ENCODE measurements around the gene DKK1. TPM values are rescaled to one million over a fixed set of nuclear protein-coding genes. Genes with fewer than 3 reads are reported as not detected.

DKK1 gene, protein sequence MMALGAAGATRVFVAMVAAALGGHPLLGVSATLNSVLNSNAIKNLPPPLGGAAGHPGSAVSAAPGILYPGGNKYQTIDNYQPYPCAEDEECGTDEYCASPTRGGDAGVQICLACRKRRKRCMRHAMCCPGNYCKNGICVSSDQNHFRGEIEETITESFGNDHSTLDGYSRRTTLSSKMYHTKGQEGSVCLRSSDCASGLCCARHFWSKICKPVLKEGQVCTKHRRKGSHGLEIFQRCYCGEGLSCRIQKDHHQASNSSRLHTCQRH
- total RNA-seq = not detected
- long read RNA-seq = 0 reads

DNA sequence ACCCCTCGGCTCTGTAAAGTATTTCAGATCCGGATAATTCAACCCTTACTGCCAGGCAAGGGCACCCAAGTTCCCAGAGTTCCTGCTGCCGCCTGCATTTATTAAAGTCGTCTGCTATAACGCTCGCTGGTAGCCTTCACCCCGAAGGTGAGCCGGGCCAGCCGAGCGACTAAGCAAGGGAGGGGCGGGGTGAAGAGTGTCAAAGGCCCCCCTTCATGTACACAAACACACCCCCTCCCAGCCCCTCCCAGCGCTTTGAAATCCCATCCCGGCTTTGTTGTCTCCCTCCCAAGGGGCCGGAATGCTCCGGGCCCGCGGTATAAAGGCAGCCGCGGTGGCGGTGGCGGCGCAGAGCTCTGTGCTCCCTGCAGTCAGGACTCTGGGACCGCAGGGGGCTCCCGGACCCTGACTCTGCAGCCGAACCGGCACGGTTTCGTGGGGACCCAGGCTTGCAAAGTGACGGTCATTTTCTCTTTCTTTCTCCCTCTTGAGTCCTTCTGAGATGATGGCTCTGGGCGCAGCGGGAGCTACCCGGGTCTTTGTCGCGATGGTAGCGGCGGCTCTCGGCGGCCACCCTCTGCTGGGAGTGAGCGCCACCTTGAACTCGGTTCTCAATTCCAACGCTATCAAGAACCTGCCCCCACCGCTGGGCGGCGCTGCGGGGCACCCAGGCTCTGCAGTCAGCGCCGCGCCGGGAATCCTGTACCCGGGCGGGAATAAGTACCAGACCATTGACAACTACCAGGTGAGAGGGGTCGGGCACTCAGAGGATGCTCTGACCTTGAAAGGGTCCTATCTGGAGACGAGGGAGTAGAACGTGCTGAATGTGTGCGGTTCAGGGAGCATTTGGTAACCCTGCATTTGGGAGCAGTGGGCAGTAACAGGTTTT lies at the start of gene DKK1:
DKK1 (plus strand) TSS at position 349 of the 889 bp plus-strand sequence; CDS start at position 503, 154 bp downstream.
- intact Hi-C loops (cut with DNase I) = loop anchor here (5.0 kb wide), 1 partner anchor 338 kb away; no protein-coding TSS in a partner anchor
- DNase-seq (ENCODE audit: missing footprints) = peak; percentile 69
- peak; percentile 78 for ATAC-seq

DNA sequence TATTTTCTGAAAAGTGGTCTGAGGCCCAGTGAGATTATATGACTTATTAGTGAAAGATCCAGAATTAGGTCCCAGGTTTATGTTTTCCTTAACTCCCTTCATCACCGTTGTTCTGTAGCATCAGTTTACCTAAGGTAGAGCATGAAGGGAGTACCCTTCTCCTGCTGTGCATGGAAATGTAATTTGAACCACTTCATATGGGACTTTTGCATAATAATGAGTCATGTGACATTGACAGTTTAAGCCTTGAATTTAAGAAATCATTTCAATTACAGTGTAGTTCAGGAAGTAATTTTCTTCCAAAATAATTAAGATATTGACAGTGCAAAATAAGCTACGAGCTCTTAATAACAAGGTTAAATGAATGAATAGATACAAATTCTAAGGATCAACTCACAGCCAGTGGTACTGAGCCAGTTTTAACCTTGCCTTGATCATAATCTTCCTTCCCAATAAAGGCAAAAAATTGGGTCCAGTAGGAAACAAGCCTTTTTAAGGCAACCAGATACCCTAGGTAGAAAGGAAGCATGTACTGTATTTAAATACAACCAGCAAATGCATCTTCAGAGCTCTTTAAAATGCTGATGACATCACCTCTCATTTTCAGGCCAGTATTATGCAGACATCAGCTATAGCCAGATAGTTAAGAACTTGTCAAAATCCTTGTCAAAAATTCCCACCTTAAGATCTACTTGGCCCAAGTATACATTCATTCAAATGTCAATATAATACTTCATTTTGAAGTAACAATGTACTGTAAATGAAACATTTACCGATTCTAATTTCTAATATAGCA lies 48.8 kb upstream of the DKK1 start:
- DNase-seq (ENCODE audit: missing footprints) (no peak), ATAC-seq (no peak)
- intact Hi-C loops (cut with DNase I) = no loop called here

DNA sequence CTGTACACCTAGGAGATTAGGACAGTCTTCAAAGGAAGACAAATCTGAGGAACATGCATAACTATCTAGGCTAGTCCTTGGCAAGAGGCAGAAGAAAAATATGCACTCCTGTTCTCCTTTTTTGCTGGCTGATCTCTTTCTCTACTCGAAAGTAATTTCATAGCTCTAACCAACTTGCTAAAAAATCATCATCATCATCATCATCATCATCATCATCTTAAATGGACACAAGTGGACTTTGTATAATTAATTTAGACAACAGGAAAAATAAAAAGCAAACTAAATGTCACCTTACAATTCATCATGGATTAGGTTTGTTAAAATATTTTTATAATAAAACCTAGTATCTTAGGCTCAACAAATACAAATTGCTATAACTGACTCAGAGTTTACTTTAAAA lies 47.2 kb upstream of the DKK1 start:
- no peak for ATAC-seq
- intact Hi-C loops (cut with DNase I) = no loop called here
- no peak for DNase-seq (ENCODE audit: missing footprints)

DNA sequence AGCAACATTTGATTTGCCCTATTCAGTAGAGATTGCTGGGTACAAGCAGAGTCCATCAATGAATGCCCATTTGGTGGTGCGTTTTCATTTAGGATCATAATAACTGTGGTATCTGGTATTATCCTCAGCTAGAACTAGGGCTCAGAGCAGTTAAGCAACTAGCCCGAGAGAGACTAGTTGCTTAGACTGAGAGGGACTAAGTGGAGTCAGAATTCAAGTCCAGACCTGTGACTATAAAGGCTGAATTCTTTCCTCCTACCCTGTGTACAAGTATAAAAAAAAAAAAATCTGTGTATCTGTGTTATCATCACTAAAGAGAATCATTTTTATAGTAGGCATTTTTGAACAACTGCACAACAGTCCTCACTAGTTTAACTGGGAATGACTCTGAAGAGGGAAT lies 45.3 kb upstream of the DKK1 start:
- DNase-seq (ENCODE audit: missing footprints) (no peak), ATAC-seq (no peak)
- intact Hi-C loops (cut with DNase I) = no loop called here

DNA sequence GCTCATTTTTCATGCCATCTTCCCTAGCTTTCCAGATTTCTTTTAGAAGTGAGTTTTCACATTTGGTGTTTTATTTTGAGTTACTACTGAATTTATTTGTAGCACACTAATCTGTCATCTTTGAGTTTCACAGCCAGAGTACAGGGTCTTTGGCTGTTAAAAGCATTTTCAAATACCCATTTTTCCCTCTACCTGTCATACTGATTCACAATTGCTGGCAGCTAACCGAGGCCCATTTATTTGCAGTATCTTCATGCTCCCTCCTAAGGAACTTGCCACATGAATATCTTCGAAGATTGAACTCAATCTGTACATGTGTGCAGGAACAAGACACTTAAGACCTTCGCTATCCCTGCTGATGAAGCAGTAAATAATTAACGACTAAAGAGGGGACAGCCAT lies 44.8 kb upstream of the DKK1 start:
- intact Hi-C loops (cut with DNase I) = no loop called here
- ATAC-seq = no peak
- DNase-seq (ENCODE audit: missing footprints) = no peak

DNA sequence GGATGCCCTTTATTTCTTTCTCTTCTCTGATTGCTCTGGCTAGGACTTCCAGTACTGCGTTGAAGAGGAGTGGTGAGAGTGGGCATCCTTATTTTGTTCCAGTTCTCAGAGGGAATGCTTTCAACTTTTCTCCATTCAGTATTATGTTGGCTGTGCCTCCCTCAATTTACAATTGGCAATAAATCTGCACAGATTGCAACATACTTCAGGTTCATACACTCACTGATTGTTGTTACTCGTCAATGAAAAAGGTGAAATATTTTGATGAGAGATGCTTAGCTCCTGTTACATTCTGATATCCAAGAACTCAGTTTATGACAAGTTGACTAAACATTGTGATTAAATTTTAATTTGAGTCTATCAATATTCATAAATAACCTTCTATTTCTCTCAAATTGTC lies 37.9 kb upstream of the DKK1 start:
- intact Hi-C loops (cut with DNase I) = no loop called here
- no peak for ATAC-seq
- no peak for DNase-seq (ENCODE audit: missing footprints)

DNA sequence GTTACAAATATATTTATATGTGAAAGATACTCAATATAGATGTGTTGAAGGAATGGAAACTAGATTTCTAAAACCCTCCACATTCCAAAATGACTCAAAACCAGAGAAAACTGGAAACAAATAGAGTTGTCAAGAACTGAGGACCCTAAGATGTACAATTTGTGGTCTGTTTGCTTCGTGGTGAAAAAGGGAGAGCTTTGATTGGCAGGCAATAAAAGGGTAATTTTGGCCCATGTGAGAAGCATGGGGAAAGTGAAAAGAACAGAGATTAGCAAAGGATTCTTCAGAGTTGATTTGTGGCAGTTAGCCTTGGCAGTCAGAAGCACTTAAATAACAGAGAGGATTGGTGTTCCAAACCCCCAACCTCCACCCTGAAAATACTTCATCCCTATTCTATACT lies 37.1 kb upstream of the DKK1 start:
- intact Hi-C loops (cut with DNase I) = no loop called here
- no peak for DNase-seq (ENCODE audit: missing footprints)
- no peak for ATAC-seq

DNA sequence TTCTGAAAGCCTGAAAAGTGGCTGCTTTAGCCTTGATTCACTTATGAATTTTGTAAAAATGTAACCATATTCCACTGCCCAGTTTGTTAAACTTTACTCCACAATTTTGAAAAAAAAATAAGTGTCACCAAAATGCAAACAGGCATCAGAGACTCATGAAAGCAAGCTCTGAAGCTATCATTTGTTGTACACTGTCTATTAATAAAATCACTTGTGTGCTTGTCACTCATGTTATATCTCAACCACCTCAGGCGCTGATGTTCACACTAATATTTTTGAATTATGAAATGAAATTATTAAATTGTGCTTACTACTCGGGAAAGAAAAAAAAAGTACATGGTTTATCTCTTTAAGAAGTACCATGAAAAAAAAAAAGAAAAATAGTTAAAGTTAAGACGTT lies 34.5 kb upstream of the DKK1 start:
- ATAC-seq (no peak), DNase-seq (ENCODE audit: missing footprints) (no peak)
- intact Hi-C loops (cut with DNase I) = no loop called here

DNA sequence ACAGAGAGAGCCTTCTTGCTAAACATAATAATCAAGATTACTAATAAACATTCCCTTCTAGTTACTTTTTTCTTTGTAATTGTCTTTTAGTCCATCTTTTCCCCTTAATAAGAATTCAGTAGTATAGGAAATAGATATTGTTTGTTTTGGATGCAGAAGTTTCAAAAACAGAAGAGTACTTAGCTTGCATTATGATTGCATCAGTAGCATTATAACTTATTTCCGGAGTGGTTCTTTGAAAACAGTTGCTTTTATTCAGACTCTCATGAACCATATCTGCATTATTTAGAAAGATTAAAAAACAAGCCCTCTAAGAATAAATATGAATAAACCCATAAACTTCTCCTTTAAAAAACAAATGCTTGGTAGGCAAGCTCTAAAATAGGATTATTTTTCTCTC lies 34.0 kb upstream of the DKK1 start:
- DNase-seq (ENCODE audit: missing footprints) (no peak), ATAC-seq (no peak)
- intact Hi-C loops (cut with DNase I) = no loop called here

DNA sequence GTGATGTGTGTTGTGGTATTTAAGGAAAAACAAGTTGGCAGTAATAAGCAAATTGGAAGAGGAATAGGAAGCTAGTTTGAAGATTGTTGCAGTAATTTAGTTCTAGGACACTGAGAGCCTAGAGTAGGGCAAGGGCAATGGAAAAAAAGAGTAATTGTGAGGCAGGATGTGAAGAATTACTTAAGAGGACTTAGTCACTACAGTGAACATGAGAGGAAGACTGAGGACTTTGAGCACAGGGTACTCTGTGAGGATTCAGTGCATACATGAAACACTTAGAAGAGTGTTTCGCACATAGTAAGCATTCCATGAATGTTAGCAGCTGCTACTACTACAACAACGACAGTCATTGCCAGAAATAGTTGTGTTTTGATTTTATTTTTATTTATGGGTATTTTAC lies 30.9 kb upstream of the DKK1 start:
- DNase-seq (ENCODE audit: missing footprints) (no peak), ATAC-seq (no peak)
- intact Hi-C loops (cut with DNase I) = no loop called here

DNA sequence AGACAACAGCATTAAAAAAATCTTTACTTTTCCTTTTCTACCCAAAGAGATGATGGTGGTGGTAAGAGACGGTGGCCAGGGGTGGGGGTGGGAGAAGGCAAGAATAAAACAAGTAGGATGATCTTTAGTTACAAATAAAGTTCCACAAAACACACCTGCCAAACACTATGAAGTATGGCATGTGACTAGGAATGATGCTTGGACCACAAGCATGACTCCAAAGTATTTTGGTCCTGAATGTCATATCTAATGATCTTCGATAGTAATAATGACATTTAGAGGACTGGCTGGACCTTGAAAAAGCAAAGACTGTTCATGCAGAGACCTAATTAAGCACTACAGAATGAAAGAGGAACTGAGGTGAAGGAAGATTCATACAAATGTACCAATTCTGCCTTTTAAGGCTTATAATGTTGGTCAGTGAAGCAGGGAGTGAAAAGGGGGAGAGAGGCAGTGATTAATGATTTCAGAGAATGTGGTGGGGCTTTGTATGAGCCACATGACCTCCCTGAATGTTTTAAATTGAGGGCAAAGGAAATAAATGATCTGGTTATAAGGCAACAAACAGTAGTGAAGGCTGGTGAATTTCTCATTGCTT lies 29.6 kb upstream of the DKK1 start:
- DNase-seq (ENCODE audit: missing footprints) (no peak), ATAC-seq (no peak)
- intact Hi-C loops (cut with DNase I) = no loop called here

DNA sequence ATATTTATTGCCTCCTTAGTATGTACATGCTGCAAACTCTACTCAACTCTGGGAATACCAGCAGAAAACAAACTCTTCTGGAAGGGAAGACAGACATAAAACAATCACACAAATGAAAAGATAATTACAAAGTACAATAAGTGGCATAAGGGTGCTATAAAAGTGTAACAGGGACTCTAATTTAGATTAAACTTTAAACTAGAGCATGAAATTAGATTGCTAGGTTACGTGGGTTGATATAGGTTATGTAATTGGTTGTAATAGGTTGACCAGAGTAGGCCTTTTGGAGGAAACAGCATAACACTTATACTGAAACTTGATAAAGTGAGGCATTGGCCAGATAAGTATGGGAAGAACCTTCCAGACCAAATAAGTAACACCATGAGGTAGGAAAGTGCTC lies 26.2 kb upstream of the DKK1 start:
- DNase-seq (ENCODE audit: missing footprints) (no peak), ATAC-seq (no peak)
- intact Hi-C loops (cut with DNase I) = no loop called here

DNA sequence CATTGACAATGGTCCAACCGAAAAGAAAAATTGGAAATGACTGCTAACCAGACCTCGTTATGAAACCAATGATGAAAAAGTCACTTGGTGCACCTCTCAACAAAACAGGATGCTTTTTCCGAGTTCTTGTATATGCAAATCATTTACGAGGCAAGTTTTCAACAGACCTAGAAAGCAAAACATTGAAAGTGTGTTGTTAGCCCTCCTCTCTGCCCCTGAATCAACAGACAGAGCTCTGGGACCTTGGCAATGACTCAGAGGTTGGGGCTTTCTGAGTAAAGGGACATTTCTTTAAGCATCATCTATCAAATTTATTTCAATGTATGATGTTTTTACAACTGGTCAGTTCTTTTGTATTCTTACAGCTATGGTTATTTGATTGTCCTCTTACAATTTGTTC lies 16.3 kb upstream of the DKK1 start:
- DNase-seq (ENCODE audit: missing footprints) = no peak
- ATAC-seq = no peak
- intact Hi-C loops (cut with DNase I) = no loop called here

DNA sequence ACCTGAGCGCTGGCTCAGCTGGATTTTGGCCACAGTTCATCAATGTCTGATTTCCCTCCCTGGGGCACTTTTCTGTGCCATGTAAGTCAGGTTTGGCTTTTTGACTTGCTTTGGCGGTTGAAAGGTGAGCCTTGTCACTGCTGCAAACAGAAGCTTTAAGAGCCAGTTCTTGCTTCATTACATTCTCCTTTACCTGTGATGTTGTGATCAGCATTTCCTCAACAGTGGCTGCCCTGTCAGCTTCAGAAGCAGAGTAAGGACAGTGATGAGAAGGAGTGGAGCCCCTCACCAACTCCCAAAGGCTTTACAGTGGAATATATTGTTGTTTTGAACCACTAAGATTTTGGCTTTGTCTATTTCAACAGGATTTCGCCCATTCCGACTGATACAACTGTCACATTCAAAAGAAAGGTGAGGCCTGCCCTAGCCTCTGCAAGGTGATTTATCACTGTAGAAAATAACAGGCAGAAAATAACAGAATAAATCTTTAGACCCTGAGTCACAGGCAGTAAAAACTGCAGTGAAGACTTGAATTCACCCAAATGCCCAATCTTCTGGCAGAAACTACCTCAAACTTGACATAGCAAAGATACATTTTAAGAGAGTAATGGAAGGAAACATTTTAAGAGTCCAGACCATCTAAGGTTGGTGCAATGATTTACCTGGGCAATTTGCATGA lies 13.3 kb upstream of the DKK1 start:
- intact Hi-C loops (cut with DNase I) = no loop called here
- no peak for ATAC-seq

DNA sequence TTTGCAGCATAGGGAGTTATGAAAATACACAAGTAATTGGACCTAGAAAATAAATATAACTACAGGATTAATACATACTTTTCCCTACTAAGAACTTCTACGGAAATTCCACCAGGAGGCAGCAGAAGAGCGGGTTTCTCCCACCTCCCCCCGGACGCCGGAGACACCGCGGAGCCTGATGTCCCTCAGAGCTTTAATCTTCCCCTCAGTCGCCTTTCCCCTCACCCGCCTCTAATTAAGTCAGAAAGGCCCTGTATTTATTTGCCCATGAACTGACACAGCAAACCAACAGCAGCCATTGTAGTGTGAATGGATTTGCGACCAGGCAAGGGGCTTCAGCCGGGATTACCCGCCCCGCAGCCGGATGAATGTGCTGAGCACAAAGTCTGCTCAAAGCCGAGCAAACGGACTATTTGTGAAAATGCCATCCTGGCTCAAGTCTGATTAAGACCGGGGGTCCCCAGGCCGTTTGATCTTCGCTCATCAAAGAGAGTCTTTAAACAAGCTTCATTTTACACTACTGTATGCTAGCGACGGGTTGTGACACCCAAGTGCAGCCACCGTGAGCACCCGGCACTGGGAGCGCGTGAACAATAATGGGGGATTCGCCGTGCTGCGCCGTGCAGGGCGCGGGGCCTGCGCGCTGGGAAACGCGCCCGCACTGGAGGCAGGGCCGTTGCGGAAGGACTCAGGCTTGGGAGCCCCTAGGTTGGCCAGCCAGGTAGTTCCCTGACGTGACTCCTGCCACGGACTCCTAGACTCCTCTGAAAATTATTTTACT lies 5.6 kb upstream of the DKK1 start:
- DNase-seq (ENCODE audit: missing footprints) = peak; percentile 70
- ATAC-seq = peak; percentile 85
- intact Hi-C loops (cut with DNase I) = loop anchor here (1.0 kb wide), 1 partner anchor 181 kb away; no protein-coding TSS in a partner anchor

More for the DNA sequence above, 13.3 kb upstream of the DKK1 start:
- DNase-seq (ENCODE audit: missing footprints) = no peak

DNA sequence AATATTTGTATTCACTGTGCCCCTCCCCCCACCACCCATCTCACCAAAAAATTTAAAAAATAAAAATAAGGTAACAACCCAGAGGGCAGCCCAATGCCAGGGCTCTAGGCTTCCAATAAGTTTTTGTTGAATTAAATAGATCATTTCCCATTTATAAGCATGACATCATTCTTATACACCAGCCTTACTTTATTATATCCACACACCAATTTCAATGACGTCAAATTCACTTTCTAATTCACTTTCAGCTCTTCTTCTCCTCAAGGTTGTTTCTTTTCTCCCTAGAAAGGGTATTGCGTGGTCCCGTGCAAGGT lies 1.2 kb upstream of the DKK1 start:
- intact Hi-C loops (cut with DNase I) = loop anchor here (5.0 kb wide), 1 partner anchor 339 kb away; no protein-coding TSS in a partner anchor

DNA sequence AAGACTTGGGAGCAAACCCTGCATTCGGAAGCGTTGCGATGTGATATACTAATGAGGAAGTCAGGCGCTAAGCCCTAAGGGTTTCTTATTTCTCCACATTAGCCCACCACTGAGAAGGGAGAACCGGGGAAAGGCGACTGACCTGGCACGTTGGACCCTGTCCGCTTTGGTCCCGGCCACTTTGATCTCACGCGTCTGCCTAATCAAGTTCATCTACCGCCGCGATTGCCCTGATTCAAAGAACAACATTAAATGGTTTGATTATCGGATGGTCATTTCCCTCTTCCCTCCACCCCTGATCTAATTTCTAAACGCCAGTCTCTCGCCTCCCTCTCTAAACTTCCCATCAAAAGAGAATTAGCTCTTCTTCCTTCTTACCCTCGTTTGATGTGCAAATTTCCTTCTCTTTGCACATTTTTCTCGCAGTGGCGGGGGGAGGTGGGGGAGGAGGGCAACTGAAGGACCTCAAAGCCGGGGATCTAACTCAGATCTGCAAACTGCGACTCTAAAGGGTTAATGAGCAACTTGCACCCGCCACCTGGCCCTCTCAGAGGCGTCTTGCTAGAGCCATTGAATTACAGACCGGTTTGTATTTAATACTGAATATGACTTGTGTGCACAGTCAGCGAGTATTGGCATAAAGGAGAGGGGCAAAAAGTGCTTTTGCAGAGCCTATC lies 687 bp upstream of the DKK1 start:
- DNase-seq (ENCODE audit: missing footprints) (no peak), ATAC-seq (peak; percentile 17)
- intact Hi-C loops (cut with DNase I) = loop anchor here (5.0 kb wide), 1 partner anchor 339 kb away; no protein-coding TSS in a partner anchor

More for the DNA sequence above, 1.2 kb upstream of the DKK1 start:
- no peak for DNase-seq (ENCODE audit: missing footprints)
- no peak for ATAC-seq
